ENCODE results near the gene CHAD.
"Not testable (repeated sequence)": the region's sequence is repeated elsewhere in the genome, so short reads cannot be mapped to it uniquely, and the experiment has no call there.

Gene CHAD

DNA sequence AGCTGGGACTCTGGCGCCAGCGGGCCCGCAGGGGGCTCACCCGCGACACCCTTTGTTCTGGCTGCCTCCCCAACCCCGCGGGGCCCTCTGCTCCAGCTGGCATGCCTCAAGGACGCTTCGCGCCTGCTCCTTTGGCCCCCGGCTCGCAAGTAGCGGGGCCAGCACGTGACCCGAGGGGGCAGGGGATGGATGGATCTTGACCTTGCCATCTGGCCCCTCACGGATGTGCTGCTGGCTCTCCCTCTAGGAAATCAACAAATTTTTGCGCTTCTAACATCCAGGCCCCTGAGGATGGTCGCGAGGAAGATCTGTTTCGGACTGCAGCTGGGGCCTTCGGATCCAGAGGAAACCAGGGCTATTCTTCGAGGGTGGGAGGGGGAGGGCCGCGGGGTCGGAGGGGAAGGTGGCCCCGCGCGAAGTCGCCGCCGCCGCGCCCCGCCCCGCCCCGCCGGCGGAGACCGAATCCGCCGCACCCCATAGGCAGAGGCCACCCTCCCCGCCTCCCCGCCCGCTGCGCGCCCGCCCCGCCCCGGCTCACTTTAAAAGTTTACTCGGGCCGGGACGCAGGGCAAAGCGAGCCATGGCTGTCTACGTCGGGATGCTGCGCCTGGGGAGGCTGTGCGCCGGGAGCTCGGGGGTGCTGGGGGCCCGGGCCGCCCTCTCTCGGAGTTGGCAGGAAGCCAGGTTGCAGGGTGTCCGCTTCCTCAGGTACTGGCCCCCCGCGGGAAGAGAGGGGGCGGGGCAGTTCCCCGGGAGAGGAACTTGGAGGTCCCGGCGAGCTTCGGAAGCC lies 42.8 kb downstream of the CHAD start, which contains the start of gene ACSF2:
Gene ACSF2 (plus strand): TSS at position 537 of the 790 bp plus-strand sequence. CDS start 44 bp downstream, at position 581.
- DNase-seq, result peak; percentile 72 to 80

- DNase-seq, result no peak
These were observed 43.5 kb downstream of the CHAD start for GRCh38 chr17:50424996-50425681.

- DNase-seq, result no peak
These were observed 44.3 kb downstream of the CHAD start for GRCh38 chr17:50424246-50424995.

DNA sequence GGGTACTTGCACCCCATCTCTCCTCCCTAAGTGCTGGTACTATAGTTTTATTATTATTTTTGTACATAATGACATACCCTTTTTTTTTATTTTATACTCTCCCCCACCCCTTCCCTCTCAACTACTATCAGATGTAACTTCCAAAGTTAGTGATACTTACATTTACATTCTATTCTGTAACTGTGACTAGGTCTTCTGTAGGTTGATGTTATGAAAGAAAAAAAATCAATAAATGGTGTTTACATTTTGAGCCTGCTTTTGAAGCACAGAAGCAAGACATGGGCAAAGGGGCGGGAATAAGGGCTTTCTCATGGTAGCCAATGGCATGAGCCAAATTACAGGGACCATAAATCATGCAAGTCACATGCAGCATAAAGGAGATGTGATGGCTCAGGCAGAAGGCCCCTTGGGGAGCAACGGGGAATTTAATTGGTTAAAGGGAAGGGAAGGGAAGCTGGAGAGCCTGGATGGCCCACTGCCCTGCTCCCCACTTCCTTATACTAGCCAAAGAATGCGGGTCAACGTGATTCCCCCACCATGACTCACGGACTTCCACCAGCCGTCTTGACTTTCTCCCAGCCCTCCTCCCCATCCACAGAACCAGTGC lies 45.0 kb downstream of the CHAD start:
- no peak for DNase-seq

GRCh38 chr17:50422738-50423137 lies 45.9 kb downstream of the CHAD start:
- no peak for DNase-seq

DNA sequence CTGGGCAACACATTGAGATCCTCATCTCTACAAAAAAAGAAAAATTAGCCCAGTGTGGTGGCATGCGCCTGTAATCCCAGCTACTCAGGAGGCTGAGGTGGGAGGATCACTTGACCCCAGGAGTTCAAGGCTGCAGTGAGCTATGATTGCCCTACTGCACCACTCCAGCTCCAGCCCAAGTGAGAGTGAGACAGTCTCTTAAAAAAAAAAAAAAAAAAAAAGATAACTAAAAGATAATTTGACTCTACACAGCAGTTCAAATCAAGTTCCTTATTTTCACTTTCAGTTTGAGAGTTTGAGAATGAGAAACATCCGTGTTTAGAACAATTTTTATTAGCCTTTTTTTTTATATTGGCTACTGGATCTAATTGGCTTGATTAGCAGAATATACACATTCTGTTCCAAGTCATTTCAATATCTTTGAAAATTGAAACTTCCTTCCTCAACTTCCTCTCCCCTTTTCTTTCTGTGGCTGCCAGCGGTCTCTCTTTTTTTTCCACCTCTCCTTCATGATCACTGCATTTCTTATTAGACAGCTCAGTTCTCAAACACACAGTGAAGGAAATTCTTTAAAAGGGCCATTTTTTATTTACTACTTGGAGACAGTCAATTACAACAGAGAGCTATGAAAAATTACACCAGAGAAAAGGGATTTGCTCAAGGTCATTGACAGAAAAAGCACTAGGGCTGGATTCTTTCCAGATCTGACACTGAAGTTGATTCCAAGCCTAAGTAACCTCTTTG lies 47.2 kb downstream of the CHAD start:
- no peak for DNase-seq

DNA sequence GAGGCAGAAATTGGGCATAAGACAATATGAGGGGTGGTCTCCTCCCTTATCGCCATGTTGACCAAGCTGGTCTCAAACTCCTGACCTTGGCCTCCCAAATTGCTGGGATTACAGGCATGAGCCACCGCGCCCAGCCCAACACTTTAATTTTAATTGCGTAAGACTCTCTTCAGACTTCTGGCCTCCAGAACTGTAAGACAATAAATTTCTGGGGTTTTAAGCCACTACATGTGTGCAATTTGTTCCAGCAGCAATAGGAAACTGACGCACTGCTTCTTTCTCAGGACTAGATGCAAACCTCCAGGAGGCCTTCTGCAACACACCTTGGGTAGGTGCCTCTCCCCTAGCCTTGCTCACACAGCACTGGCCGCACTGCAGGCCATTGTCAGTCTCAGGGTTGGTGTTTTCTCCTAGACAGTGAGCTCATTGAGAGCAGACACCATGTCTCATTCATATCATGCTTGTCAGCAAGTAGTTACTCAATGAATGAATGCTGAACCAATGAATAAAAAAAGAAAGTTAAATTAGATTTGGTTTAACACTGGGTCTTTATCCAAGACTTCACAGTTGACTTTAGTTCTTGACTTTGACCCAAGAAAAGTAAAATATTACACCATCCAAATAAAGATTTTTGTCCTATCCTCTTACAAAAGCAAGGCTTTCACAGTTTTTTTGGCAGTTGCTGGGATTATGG lies 48.1 kb downstream of the CHAD start:
- DNase-seq, result no peak

DNA sequence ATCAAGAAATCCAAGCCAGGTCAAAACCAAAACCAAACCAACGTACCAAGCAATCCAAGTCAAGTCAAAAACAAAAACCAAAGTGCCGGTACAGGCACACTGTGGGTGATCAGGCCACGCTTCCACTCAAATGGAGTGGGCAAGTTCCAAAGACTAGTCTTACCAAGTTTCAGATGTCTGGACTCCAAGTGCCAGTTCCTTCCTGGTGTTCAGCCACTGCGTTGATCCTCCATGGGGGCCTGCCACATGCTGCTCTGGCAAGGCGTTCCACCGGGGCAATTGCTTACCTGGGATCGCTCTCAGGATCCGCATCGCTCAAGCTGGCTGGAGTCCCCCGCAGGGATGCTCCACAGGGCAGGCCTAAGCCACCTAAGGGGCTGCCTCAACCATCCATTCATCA lies 49.1 kb downstream of the CHAD start:
- not testable (repeated sequence) for DNase-seq

DNA sequence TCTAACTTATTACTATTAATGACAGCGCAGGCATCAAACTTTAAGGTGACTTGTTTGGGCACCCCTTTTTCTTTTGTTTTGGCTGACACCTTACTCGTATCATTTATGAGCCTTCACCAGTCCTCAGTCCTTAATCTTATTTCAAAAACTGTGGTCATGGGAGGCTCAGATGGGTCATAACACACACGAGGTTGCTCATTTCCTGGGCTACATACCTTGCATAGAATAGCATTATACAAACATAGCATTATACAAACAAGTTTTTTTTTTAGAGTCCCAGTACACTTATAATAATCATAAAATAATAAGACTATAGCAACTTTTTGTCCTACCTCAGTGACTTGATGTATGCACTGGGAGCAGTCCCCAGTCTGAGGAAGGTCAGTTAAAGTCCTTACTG lies 53.9 kb downstream of the CHAD start:
- DNase-seq, result no peak
